ENCODE measurements around the gene KRT85.

GRCh38 chr12:52360106-52360662 is 7.1 kb downstream of the KRT85 start:
- no peak for TF ChIP-seq EZH2 (IDR thresholded peaks at IDR 0.05; ENCODE audit: insufficient read depth, poor library complexity, severe bottlenecking)
- no peak for TF ChIP-seq EZH2phosphoT487 (IDR thresholded peaks at IDR 0.05; ENCODE audit: insufficient read depth, low read depth)
